Smooth muscle cell (in vitro differentiated cells): ENCODE measurements around the gene STARD13. TPM values are rescaled to one million over a fixed set of nuclear protein-coding genes. Genes with fewer than 3 reads are reported as not detected.

ENCODE experiments used
- DNase-seq: peaks from one replicate; lab custom pipeline; 2025; ENCODE audit not compliant: unreplicated experiment; lab: John Stamatoyannopoulos, UW
- H2AFZ ChIP-seq: fragments of 200-600 bp; sonication (generic); 2 replicates; pipeline ENCODE4 v1.6.0; 2016; ENCODE audit warnings: antibody characterized with exemption, low read depth, mild to moderate bottlenecking
- H3F3A ChIP-seq: fragments of 200-600 bp; sonication (generic); 2 replicates; pipeline ENCODE4 v1.6.0; 2017; ENCODE audit warnings: antibody characterized with exemption, low read depth
- H3K27ac ChIP-seq: fragments of 200-600 bp; sonication (generic); 2 replicates; pipeline ENCODE4 v1.5.1; 2016; ENCODE audit warnings: low read depth, mild to moderate bottlenecking
- H3K27me3 ChIP-seq: fragments of 200-600 bp; sonication (generic); 2 replicates; pipeline ENCODE4 v1.6.1; 2016; ENCODE audit warnings: low read depth, mild to moderate bottlenecking
- H3K36me3 ChIP-seq: fragments of 200-600 bp; sonication (generic); 2 replicates; pipeline ENCODE4 v1.5.1; 2016; ENCODE audit warnings: low read depth
- H3K4me1 ChIP-seq: fragments of 200-600 bp; sonication (generic); 2 replicates; pipeline ENCODE4 v1.5.1; 2016; ENCODE audit warnings: low read depth
- H3K4me2 ChIP-seq: fragments of 200-600 bp; sonication (generic); 2 replicates; pipeline ENCODE4 v1.6.0; 2016; ENCODE audit warnings: mild to moderate bottlenecking
- H3K4me3 ChIP-seq: fragments of 200-600 bp; sonication (generic); 2 replicates; pipeline ENCODE4 v1.5.1; 2016; ENCODE audit warnings: mild to moderate bottlenecking
- H3K79me2 ChIP-seq: fragments of 200-600 bp; sonication (generic); 2 replicates; pipeline ENCODE4 v1.6.0; 2016; ENCODE audit warnings: low read depth, mild to moderate bottlenecking
- H3K9ac ChIP-seq: fragments of 200-600 bp; sonication (generic); 2 replicates; pipeline ENCODE4 v1.6.0; 2016; ENCODE audit warnings: low read depth
- H3K9me3 ChIP-seq: fragments of 200-600 bp; sonication (generic); replicated peaks from 2 replicates; pipeline ENCODE4 v1.5.1; 2016; ENCODE audit warnings: low read depth
- H4K20me1 ChIP-seq: fragments of 200-600 bp; sonication (generic); 2 replicates; pipeline ENCODE4 v1.6.0; 2016; ENCODE audit warnings: low read depth
- WGBS: methylation state at CpG from one replicate; pipeline ENCODE4 v1.1.7; 2016; ENCODE audit warnings: low lambda C conversion rate; 5-methylcytosine and 5-hydroxymethylcytosine counted together
- polyA plus RNA-seq: library from polyadenylated mRNA; unstranded; fragments of >200 nt; fragmentation: Nextera tagmentation; extraction: Ambion mirVana; gene quantifications from 2 replicates; pipeline ENCODE4 v1.2.1, GENCODE V29; 2016
- total RNA-seq: library from RNA; depleted of rRNA; stranded (reverse); fragments of >200 nt; gene quantifications from 2 replicates; pipeline ENCODE4 v1.2.3, GENCODE V29; 2014
- TF ChIP-seq, protein P1 (sequence below): fragments of 200-600 bp; sonication (generic); IDR thresholded peaks from 2 replicates; pipeline ENCODE4 v1.5.1; 2017; ENCODE audit warnings: borderline replicate concordance, mild to moderate bottlenecking, antibody characterized with exemption; ENCODE audit not compliant: insufficient read depth, poor library complexity, severe bottlenecking

STARD13 gene
- total and polyA plus RNA-seq, 2 experiments from 2014 or later = 12.4 to 18.8 TPM

DNA sequence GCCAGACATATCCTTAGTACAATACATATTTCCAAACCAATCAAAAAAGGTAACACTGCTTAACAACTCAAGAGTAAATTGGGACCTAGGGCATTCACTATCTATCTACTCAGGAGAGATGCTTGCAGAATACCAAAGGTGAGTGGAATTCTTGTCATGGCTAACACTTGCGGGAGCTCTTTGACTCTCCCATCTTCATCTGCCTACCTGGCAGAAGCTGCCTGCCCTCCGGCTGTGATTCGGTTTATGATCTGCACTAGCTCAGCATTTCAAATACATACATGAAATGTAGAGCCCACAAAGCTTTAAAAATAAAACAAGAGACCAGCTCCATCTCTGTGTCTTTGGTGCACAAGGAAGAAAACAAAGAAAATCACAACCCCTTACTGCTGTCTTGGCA is 127.3 kb downstream of the STARD13 start:
- Histone ChIP-seq H3K27me3 (no peaks in the 10 kb centered on the region), H3K4me3 (no peak overlapping the region), H3K4me1 (no peaks in the 10 kb centered on the region), H3K9me3 (no peaks in the 10 kb centered on the region), H3K36me3 (peaks cover 3% of the 10 kb centered on the region), H3F3A (no peaks in the 10 kb centered on the region), H3K4me2 (no peak overlapping the region), H3K9ac (no peak overlapping the region), H2AFZ (no peak overlapping the region), H4K20me1 (no peaks in the 10 kb centered on the region), H3K79me2 (no peaks in the 10 kb centered on the region), H3K27ac (no peak overlapping the region)
- DNase-seq = no peak
- WGBS = 95% methylated on average over 3 of the region's 3 CpGs
- TF ChIP-seq, protein P1, sequence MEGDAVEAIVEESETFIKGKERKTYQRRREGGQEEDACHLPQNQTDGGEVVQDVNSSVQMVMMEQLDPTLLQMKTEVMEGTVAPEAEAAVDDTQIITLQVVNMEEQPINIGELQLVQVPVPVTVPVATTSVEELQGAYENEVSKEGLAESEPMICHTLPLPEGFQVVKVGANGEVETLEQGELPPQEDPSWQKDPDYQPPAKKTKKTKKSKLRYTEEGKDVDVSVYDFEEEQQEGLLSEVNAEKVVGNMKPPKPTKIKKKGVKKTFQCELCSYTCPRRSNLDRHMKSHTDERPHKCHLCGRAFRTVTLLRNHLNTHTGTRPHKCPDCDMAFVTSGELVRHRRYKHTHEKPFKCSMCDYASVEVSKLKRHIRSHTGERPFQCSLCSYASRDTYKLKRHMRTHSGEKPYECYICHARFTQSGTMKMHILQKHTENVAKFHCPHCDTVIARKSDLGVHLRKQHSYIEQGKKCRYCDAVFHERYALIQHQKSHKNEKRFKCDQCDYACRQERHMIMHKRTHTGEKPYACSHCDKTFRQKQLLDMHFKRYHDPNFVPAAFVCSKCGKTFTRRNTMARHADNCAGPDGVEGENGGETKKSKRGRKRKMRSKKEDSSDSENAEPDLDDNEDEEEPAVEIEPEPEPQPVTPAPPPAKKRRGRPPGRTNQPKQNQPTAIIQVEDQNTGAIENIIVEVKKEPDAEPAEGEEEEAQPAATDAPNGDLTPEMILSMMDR = no peak

DNA sequence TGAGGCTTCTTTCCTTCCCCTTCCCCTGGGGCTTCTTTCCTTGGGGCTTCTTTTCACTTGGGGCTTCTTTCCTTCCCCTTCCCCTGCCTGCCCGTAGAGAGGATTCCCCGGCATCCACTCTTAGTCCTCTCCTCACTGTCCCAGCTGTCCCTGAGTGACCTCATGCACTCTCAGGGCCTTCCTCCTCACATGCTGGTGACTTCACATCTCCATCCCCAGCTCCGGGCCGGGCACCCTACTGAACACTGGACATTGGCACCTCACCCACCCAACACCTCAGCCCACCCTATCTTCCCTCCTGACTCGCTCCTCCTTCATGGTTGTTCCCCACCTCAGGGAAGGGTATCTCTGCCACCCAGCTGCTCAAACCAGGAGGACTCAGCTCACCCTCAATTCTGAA is 130.6 kb downstream of the STARD13 start:
- WGBS = 79% methylated on average over 3 of the region's 5 CpGs
- no peak overlapping the region for H2AFZ ChIP-seq
- no peaks in the 10 kb centered on the region for H3K4me1 ChIP-seq
- no peak overlapping the region for H3K9ac ChIP-seq
- H4K20me1 ChIP-seq = no peaks in the 10 kb centered on the region
- no peaks in the 10 kb centered on the region for H3K36me3 ChIP-seq
- H3K4me3 ChIP-seq = no peak overlapping the region
- no peaks in the 10 kb centered on the region for H3K27me3 ChIP-seq
- DNase-seq = no peak
- H3K9me3 ChIP-seq = no peaks in the 10 kb centered on the region
- no peaks in the 10 kb centered on the region for H3F3A ChIP-seq
- TF ChIP-seq, protein P1 = no peak
- no peaks in the 10 kb centered on the region for H3K79me2 ChIP-seq
- H3K4me2 ChIP-seq = no peak overlapping the region
- H3K27ac ChIP-seq = no peak overlapping the region

GRCh38 chr13:33153421-33154404 is 131.8 kb downstream of the STARD13 start:
- Histone ChIP-seq H3K79me2 (no peaks in the 10 kb centered on the region), H2AFZ (no peak overlapping the region), H3K9ac (no peak overlapping the region), H3K4me3 (no peak overlapping the region), H3K36me3 (no peaks in the 10 kb centered on the region), H3K27me3 (no peaks in the 10 kb centered on the region), H3F3A (no peaks in the 10 kb centered on the region), H3K4me1 (no peaks in the 10 kb centered on the region), H3K27ac (no peak overlapping the region), H3K9me3 (no peaks in the 10 kb centered on the region), H4K20me1 (no peaks in the 10 kb centered on the region), H3K4me2 (no peak overlapping the region)
- TF ChIP-seq, protein P1 = no peak
- DNase-seq = no peak
- 93% methylated on average over 17 of the region's 17 CpGs for WGBS
